ENCODE data around the gene ZNRF4.

The ZNRF4 gene

DNA sequence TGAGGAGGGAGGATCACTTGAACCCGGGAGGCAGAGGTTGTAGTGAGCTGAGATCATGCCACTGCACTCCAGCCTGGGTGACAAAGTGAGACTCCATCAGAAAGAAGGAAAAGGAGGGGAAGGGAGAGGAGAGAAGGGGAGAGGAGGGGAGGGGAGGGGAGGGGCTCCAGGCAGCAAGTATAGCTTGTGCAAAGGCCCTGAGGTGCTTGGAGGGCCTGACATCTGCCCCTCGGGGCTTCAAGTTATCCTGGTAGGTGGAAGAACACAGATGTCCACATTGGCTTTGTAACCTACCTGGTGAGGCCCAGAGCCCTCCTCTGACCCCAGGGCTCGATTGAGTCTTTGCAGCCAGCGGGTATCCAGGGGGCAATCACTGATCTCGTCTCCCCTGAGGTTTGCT, 11.5 kb upstream of the ZNRF4 start:
- no peak for DNase-seq

GRCh38 chr19:5444431-5444830, 10.8 kb upstream of the ZNRF4 start:
- DNase-seq, result no peak

DNA sequence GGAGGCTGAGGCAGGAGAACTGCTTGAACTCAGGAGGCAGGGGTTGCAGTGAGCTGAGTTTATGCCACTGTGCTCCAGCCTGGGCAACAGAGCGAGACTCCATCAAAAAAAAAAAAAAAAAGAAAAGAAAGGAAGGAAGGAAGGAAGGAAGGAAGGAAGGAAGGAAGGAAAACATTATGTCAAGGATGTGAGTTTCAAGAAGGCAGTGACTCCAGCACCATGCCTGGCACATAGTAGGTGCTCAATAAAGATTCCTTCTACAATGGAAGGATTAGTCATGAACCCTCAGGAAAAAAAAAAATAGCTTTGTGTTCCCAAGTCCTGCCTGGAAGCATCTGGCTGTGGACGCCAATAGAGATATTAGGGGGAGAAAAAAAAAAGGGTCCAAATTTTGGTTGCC, 10.1 kb upstream of the ZNRF4 start:
- DNase-seq, result no peak

- no peak for DNase-seq
Measured at GRCh38 chr19:5445561-5446055, 9.6 kb upstream of the ZNRF4 start.

GRCh38 chr19:5447700-5448311, 7.4 kb upstream of the ZNRF4 start:
- DNase-seq, result no peak

DNA sequence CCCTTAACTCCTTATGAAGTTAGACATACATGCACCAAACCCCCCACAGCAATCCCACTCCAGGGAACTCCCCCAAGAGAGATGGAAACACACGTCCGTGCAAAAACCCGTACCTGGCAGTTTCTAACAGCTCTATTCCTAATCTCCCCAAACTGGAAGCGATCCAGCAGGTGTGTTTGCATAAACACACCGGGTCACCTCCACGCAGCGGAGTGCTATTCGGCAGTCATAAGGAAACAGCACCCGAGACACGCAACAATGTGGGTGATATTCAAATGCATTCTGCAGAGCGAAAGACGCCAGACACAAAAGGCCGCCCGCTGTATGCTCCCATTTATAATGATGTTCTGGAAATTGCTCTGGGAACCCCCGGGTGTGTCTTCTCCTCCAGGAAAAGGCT, 6.8 kb upstream of the ZNRF4 start:
- no peak for DNase-seq

GRCh38 chr19:5450482-5451126, 4.6 kb upstream of the ZNRF4 start:
- no peak for DNase-seq

DNA sequence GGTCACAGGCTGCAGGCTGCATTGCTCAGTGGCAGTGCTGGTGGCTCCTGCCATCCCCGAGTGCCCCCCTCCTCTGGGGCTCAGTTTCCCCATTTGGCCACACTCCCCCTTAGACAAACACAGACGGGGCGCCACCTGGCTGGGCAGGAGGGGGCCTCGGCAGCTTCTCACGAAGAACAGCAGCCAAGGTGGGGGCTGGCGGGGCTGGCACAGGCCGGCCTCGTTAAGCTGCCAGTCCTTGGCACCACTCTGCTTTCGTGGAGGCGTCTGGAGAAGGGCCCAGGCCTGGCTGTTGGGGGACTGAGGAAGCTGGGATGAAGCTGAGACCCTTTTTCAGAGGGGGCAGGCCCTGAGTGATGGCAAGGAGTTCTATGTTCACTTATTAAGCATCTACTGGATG, 3.7 kb upstream of the ZNRF4 start:
- no peak for DNase-seq

- no peak for DNase-seq
Measured at GRCh38 chr19:5452594-5453565, 2.3 kb upstream of the ZNRF4 start.

DNA sequence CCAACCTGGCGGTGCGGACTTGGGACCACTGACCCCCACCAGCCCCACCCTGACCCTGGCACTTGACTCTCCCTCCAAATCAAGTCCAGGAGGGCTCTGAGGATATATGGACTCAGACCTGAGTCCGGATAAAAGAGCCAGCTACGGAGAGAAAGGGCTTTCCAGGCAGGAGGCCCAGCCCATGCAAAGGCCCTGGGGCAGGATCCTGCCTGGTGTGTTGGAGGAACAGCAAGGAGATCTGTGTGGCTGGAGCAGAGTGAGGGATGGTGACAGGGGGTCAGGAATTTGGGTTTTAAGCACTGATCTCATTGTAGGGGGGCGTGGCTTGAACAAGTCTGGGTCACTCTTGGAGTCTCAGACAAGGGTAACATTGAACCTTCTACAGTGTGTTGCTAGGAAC, 474 bp upstream of the ZNRF4 start:
- no peak for DNase-seq

GRCh38 chr19:5456130-5456840, 1.1 kb downstream of the ZNRF4 start:
- DNase-seq, result no peak

DNA sequence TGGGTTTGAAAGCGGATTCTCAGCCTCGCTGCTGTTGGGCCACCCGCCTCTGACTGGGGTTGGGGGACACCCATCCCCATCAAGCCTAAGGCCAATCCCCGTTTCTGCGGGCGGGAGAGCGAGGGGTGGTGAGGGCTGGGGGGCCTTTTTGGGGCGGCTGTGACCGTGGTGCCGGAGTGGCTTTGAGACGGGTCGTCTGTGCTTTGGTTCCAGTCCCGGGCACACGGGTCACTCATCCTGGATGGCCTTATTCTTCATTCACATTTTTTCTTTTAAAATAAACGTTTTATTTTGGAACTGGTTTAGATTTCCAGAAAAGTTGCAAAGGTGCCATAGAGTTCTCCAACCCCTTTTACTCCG, 1.6 kb downstream of the ZNRF4 start:
- DNase-seq, result no peak

DNA sequence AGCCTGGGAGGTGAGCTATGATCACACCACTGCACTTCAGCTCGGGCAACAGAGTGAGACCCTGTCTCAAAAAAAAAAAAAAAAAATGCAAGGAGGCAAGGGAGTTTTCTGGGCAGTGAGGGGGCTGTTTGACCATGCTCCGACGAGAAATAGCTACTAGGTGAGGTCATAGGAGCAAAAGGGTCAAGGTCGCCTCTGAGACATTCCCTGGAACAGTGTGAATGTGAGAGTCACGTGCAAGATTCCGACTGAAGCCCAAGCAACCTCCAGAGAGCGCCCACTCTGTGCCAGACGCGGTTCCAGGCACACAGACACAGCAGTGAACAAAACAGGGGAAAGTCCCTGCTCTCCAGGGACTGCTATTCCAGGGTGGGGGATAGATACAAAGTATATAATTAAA, 2.5 kb downstream of the ZNRF4 start:
- DNase-seq, result no peak

- no peak for DNase-seq
Measured at GRCh38 chr19:5458420-5458819, 3.2 kb downstream of the ZNRF4 start.

GRCh38 chr19:5459360-5459759, 4.1 kb downstream of the ZNRF4 start:
- DNase-seq, result no peak

DNA sequence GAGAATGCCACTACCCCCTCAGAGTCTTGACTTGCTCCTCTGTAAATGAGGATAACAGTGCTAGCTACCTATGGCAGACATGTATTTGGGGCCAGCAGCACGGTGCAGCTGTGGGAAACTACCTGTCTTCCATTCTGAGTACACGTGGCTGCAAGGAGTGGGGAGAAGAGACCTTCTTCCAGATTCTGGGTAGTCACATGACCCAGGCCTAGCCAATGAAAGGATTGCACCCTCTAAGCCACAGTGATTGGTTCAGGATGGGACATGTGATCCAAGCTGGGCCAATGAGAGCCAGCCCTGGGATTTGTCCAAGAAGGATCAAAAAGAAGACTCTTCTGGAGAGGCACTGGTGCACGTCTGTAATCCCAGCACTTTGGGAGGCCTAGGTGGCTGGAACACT, 5.5 kb downstream of the ZNRF4 start:
- no peak for DNase-seq

DNA sequence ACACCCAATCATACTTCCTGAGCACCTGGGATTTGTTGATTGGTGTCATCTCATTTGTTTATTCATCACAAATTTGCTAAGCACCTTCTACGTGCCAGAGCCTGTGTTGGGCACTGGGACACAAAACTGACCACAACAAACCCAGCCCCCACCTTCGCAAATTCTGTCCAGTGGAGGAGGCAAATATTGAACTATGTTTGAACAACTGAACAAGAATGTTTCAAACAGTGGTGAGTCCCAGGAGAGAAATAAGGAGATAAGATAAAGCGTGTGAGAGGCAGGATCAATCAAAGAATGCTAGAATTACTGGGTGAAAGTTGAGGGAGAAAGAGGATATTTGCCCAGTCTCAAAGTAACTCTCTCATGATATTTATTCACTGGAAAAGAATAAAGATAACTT, 8.7 kb downstream of the ZNRF4 start:
- no peak for DNase-seq

GRCh38 chr19:5466072-5466471, 10.9 kb downstream of the ZNRF4 start:
- DNase-seq, result no peak

- DNase-seq, result no peak
Measured at GRCh38 chr19:5466814-5467291, 11.6 kb downstream of the ZNRF4 start.

DNA sequence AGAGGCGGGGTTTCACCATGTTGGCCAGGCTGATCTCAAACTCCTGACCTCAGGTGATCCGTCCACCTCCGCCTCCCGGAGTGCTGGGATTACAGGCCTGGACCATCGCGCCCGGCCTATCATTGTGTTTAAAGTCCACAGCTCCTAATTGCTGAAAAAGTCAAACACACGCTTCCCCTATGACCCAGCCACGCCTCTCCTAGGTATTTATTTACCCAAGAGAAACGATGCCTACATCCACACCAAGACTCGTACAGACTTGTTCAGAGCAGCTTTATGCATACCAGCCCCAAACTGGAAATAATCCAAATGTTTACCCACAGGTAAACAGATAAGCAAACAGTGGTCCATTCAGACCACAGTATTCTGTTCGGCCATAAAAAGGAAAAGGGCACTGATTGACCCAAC, 15.1 kb downstream of the ZNRF4 start:
- no peak for DNase-seq

DNA sequence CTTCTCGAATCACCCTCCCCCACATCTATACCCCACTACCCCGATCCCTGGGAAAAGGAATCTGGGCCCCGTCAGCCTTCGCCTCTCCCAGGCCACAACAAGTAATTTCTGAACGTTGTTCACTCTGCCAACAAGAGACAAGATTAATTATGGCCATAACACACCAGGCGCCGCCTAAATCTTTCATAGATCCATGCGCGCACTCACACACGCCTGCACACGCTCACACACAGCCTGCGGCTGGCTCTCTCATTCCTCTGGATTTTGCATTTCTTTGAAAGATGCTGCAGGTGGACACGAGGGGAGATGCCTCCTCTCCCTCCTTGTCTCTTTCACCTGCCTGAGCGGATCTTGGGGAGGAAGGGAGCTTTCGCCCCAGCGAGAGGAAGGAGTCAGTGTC, 17.1 kb downstream of the ZNRF4 start:
- no peak for DNase-seq

DNA sequence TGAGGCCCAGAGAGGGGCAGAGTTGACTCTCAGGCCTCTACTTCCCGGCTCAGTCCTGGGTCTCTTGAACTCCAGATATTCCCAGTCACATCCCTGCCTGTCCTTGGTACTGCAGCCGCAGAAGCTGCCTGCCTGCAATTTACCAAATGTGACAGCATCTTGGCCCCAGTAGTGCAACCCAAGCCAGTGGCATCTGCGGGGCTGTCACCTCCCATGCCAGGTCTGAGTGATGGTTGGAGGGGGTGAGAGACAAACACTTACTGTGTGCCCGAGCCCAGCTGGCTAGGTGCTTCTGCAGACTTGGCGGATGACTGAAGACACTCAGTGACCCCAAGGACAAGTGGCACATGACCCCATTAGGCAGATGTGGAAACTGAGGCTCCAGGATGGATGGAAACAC, 18.4 kb downstream of the ZNRF4 start:
- no peak for DNase-seq

Measured in NCI-H1436 (cell line).